ENCODE data around the gene ASXL2.
"Not testable (repeated sequence)": the region's sequence is repeated elsewhere in the genome, so short reads cannot be mapped to it uniquely, and the experiment has no call there.

The ASXL2 gene

GRCh38 chr2:25829828-25830227 lies 48.5 kb downstream of the ASXL2 start:
- no peak overlapping the region for H3K27ac ChIP-seq (ENCODE audit: low read depth, low read length)
- H3K4me3 ChIP-seq (ENCODE audit: low read depth in 1 of 2, low read length in 2 of 2): no peak overlapping the region
- H3K36me3 ChIP-seq (ENCODE audit: insufficient read depth, low read length): no peaks in the 10 kb centered on the region
- H3K9ac ChIP-seq (ENCODE audit: low read length): no peak overlapping the region
- no peaks in the 10 kb centered on the region for H3K4me1 ChIP-seq (ENCODE audit: insufficient read depth, low read length)
- H3K27me3 ChIP-seq (ENCODE audit: control insufficient read depth in 1 of 2, insufficient read depth in 2 of 2, low read length in 2 of 2): no peaks in the 10 kb centered on the region
- H3K9me3 ChIP-seq (ENCODE audit: low read length): no peaks in the 10 kb centered on the region

GRCh38 chr2:25829377-25829704 lies 48.9 kb downstream of the ASXL2 start:
- H3K4me3 ChIP-seq (ENCODE audit: low read depth in 1 of 2, low read length in 2 of 2): no peak overlapping the region
- H3K36me3 ChIP-seq (ENCODE audit: insufficient read depth, low read length): no peaks in the 10 kb centered on the region
- H3K9me3 ChIP-seq (ENCODE audit: low read length): no peaks in the 10 kb centered on the region
- no peaks in the 10 kb centered on the region for H3K27me3 ChIP-seq (ENCODE audit: control insufficient read depth in 1 of 2, insufficient read depth in 2 of 2, low read length in 2 of 2)
- no peak overlapping the region for H3K27ac ChIP-seq (ENCODE audit: low read depth, low read length)
- no peaks in the 10 kb centered on the region for H3K4me1 ChIP-seq (ENCODE audit: insufficient read depth, low read length)
- no peak overlapping the region for H3K9ac ChIP-seq (ENCODE audit: low read length)

GRCh38 chr2:25828532-25829376 lies 49.5 kb downstream of the ASXL2 start:
- H3K9ac ChIP-seq (ENCODE audit: low read length); H3K9me3 ChIP-seq (ENCODE audit: low read length); H3K4me1 ChIP-seq (ENCODE audit: insufficient read depth, low read length); H3K4me3 ChIP-seq (ENCODE audit: low read depth in 1 of 2, low read length in 2 of 2); H3K36me3 ChIP-seq (ENCODE audit: insufficient read depth, low read length); H3K27me3 ChIP-seq (ENCODE audit: control insufficient read depth in 1 of 2, insufficient read depth in 2 of 2, low read length in 2 of 2); H3K27ac ChIP-seq (ENCODE audit: low read depth, low read length): not testable (repeated sequence)

GRCh38 chr2:25825238-25825637 lies 53.0 kb downstream of the ASXL2 start:
- Histone ChIP-seq H3K36me3 (ENCODE audit: insufficient read depth, low read length) (no peaks in the 10 kb centered on the region), H3K4me1 (ENCODE audit: insufficient read depth, low read length) (no peaks in the 10 kb centered on the region), H3K27me3 (ENCODE audit: control insufficient read depth in 1 of 2, insufficient read depth in 2 of 2, low read length in 2 of 2) (no peaks in the 10 kb centered on the region), H3K9me3 (ENCODE audit: low read length) (no peaks in the 10 kb centered on the region), H3K4me3 (ENCODE audit: low read depth in 1 of 2, low read length in 2 of 2) (no peak overlapping the region), H3K9ac (ENCODE audit: low read length) (no peak overlapping the region), H3K27ac (ENCODE audit: low read depth, low read length) (no peak overlapping the region)

GRCh38 chr2:25824718-25825117 lies 53.6 kb downstream of the ASXL2 start:
- Histone ChIP-seq H3K27ac (ENCODE audit: low read depth, low read length) (no peak overlapping the region), H3K4me1 (ENCODE audit: insufficient read depth, low read length) (no peaks in the 10 kb centered on the region), H3K9me3 (ENCODE audit: low read length) (no peaks in the 10 kb centered on the region), H3K36me3 (ENCODE audit: insufficient read depth, low read length) (no peaks in the 10 kb centered on the region), H3K4me3 (ENCODE audit: low read depth in 1 of 2, low read length in 2 of 2) (no peak overlapping the region), H3K9ac (ENCODE audit: low read length) (no peak overlapping the region), H3K27me3 (ENCODE audit: control insufficient read depth in 1 of 2, insufficient read depth in 2 of 2, low read length in 2 of 2) (no peaks in the 10 kb centered on the region)

GRCh38 chr2:25824216-25824615 lies 54.1 kb downstream of the ASXL2 start:
- H3K9me3 ChIP-seq (ENCODE audit: low read length): no peaks in the 10 kb centered on the region
- H3K36me3 ChIP-seq (ENCODE audit: insufficient read depth, low read length): no peaks in the 10 kb centered on the region
- H3K27me3 ChIP-seq (ENCODE audit: control insufficient read depth in 1 of 2, insufficient read depth in 2 of 2, low read length in 2 of 2): no peaks in the 10 kb centered on the region
- no peak overlapping the region for H3K9ac ChIP-seq (ENCODE audit: low read length)
- H3K27ac ChIP-seq (ENCODE audit: low read depth, low read length): no peak overlapping the region
- H3K4me1 ChIP-seq (ENCODE audit: insufficient read depth, low read length): no peaks in the 10 kb centered on the region
- H3K4me3 ChIP-seq (ENCODE audit: low read depth in 1 of 2, low read length in 2 of 2): no peak overlapping the region

GRCh38 chr2:25822190-25823117 lies 55.8 kb downstream of the ASXL2 start:
- Histone ChIP-seq H3K4me1 (ENCODE audit: insufficient read depth, low read length) (no peaks in the 10 kb centered on the region), H3K27ac (ENCODE audit: low read depth, low read length) (no peak overlapping the region), H3K27me3 (ENCODE audit: control insufficient read depth in 1 of 2, insufficient read depth in 2 of 2, low read length in 2 of 2) (no peaks in the 10 kb centered on the region), H3K4me3 (ENCODE audit: low read depth in 1 of 2, low read length in 2 of 2) (peak overlapping the region in 1 of 2 donors; percentile 42), H3K36me3 (ENCODE audit: insufficient read depth, low read length) (no peaks in the 10 kb centered on the region), H3K9ac (ENCODE audit: low read length) (no peak overlapping the region), H3K9me3 (ENCODE audit: low read length) (no peaks in the 10 kb centered on the region)

GRCh38 chr2:25821225-25822056 lies 56.8 kb downstream of the ASXL2 start:
- H3K27me3 ChIP-seq (ENCODE audit: control insufficient read depth in 1 of 2, insufficient read depth in 2 of 2, low read length in 2 of 2): no peaks in the 10 kb centered on the region
- no peak overlapping the region for H3K27ac ChIP-seq (ENCODE audit: low read depth, low read length)
- no peaks in the 10 kb centered on the region for H3K36me3 ChIP-seq (ENCODE audit: insufficient read depth, low read length)
- no peaks in the 10 kb centered on the region for H3K9me3 ChIP-seq (ENCODE audit: low read length)
- H3K4me3 ChIP-seq (ENCODE audit: low read depth in 1 of 2, low read length in 2 of 2): no peak overlapping the region
- H3K9ac ChIP-seq (ENCODE audit: low read length): no peak overlapping the region
- H3K4me1 ChIP-seq (ENCODE audit: insufficient read depth, low read length): no peaks in the 10 kb centered on the region

GRCh38 chr2:25819597-25820039 lies 58.7 kb downstream of the ASXL2 start:
- no peak overlapping the region for H3K4me3 ChIP-seq (ENCODE audit: low read depth in 1 of 2, low read length in 2 of 2)
- no peaks in the 10 kb centered on the region for H3K36me3 ChIP-seq (ENCODE audit: insufficient read depth, low read length)
- H3K9me3 ChIP-seq (ENCODE audit: low read length): no peaks in the 10 kb centered on the region
- H3K4me1 ChIP-seq (ENCODE audit: insufficient read depth, low read length): no peaks in the 10 kb centered on the region
- no peaks in the 10 kb centered on the region for H3K27me3 ChIP-seq (ENCODE audit: control insufficient read depth in 1 of 2, insufficient read depth in 2 of 2, low read length in 2 of 2)
- no peak overlapping the region for H3K9ac ChIP-seq (ENCODE audit: low read length)
- no peak overlapping the region for H3K27ac ChIP-seq (ENCODE audit: low read depth, low read length)

- Histone ChIP-seq H3K4me3 (ENCODE audit: low read depth in 1 of 2, low read length in 2 of 2) (no peak overlapping the region), H3K27ac (ENCODE audit: low read depth, low read length) (no peak overlapping the region), H3K27me3 (ENCODE audit: control insufficient read depth in 1 of 2, insufficient read depth in 2 of 2, low read length in 2 of 2) (no peaks in the 10 kb centered on the region), H3K9ac (ENCODE audit: low read length) (no peak overlapping the region), H3K36me3 (ENCODE audit: insufficient read depth, low read length) (no peaks in the 10 kb centered on the region), H3K4me1 (ENCODE audit: insufficient read depth, low read length) (no peaks in the 10 kb centered on the region), H3K9me3 (ENCODE audit: low read length) (no peaks in the 10 kb centered on the region)
Observed at GRCh38 chr2:25817630-25818029, 60.7 kb downstream of the ASXL2 start.

- no peak overlapping the region for H3K27ac ChIP-seq (ENCODE audit: low read depth, low read length)
- no peak overlapping the region for H3K9ac ChIP-seq (ENCODE audit: low read length)
- no peaks in the 10 kb centered on the region for H3K4me1 ChIP-seq (ENCODE audit: insufficient read depth, low read length)
- no peaks in the 10 kb centered on the region for H3K9me3 ChIP-seq (ENCODE audit: low read length)
- no peak overlapping the region for H3K4me3 ChIP-seq (ENCODE audit: low read depth in 1 of 2, low read length in 2 of 2)
- H3K36me3 ChIP-seq (ENCODE audit: insufficient read depth, low read length): no peaks in the 10 kb centered on the region
- H3K27me3 ChIP-seq (ENCODE audit: control insufficient read depth in 1 of 2, insufficient read depth in 2 of 2, low read length in 2 of 2): no peaks in the 10 kb centered on the region
Observed at GRCh38 chr2:25817006-25817405, 61.3 kb downstream of the ASXL2 start.
